GM18870 (cell line): Measurements from ENCODE around the gene SND1.

Experiments
- ATAC-seq: cut with Tn5 transposase; IDR thresholded peaks from one replicate; pipeline ENCODE4 v1.9.1; 2021; ENCODE audit warnings: moderate library complexity; ENCODE audit not compliant: unreplicated experiment

Gene SND1

DNA sequence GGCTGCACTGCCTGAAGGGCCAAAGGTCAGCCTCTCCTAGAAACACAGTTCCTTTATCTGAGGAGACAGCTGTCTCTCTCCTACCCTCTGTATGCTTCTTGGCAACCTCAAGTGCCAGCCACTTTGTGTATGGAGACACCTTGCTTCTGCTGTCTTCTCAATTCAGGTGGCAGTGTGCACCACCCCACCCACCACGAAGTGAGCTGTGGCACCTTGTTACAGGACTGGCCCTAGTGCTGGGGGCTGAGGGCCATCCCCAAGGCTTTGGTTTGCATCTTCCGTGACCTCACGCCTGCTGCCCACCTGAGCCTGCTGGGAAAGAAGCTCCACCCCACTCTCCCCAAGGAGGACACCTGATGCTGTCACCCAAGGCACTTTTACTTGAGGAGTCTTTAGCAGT lies 426.3 kb downstream of the SND1 start:
- no peak for ATAC-seq

DNA sequence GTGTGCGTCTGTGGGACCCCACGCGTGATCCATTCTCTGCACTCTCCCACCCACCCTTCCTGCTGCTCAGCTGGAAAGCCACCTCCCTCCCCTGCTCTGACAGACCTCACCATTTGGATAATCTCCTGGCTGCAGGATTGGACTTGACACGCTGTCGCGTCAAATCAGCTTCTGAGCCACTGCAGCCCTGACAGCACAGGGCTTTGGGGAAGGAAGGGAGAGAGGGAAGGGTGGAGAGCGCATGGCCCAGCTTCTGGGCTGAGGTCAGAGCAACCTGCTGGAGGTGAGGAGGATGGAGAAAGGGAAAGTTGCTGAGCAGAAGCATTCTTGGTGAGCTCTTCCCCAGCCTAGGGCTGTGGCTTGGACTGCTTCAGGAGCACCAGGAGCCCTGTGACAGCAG lies 428.2 kb downstream of the SND1 start:
- no peak for ATAC-seq

DNA sequence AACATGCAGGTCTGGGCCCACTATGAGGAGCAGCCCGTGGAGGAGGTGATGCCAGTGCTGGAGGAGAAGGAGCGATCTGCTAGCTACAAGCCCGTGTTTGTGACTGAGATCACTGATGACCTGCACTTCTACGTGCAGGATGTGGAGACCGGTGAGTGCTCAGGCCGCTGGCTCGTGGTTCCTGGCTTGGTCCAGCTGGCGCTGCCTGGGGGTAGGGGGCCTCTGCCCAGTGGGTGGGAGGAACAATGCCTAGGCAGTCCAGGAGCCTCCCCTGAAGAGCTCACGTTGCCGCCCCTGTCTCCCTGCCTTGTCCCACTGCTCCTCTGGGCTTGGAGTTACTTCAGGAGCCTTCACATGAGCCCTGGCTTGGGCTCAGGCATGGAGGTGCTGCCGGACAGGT lies 429.4 kb downstream of the SND1 start:
- ATAC-seq: no peak

DNA sequence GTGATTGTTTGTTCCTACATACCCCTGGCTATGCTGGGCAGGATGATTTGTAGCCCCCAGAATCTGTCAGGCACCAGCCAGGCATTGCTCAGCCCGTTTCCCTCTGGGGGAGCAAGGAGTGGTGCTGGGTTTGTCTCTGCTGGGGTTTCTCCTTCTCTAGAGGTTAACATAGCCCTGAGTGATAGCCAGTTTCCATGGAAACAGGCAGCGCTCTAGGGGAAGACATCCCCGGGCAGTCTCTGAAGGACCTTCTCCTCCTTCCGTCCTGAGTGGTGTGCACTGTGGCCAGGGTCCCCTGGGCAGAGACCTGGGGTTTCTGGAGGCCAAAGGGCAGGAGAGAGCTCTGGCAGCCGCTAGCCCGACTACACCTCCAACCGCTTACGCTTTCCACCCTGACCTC lies 429.8 kb downstream of the SND1 start:
- no peak for ATAC-seq

DNA sequence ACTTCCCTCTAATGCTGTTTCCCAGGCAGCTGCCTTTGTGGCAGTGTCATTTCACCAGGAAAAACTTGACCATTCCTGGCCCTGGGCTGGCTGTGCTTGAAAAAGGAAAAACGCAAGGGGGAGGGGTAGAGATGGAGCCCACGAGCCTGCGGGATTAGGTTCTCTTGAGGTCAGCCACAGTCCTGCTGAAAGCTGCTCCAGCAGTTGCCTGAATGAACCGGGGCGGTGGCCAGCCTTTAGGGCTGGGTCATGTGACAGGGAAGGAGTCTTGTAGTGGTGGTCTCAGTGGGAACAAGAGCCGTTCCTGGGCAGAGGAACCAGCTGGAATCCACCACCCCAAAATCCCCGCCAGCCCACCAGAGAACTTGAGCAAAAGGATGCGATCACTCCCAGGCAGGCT lies 430.4 kb downstream of the SND1 start:
- no peak for ATAC-seq

DNA sequence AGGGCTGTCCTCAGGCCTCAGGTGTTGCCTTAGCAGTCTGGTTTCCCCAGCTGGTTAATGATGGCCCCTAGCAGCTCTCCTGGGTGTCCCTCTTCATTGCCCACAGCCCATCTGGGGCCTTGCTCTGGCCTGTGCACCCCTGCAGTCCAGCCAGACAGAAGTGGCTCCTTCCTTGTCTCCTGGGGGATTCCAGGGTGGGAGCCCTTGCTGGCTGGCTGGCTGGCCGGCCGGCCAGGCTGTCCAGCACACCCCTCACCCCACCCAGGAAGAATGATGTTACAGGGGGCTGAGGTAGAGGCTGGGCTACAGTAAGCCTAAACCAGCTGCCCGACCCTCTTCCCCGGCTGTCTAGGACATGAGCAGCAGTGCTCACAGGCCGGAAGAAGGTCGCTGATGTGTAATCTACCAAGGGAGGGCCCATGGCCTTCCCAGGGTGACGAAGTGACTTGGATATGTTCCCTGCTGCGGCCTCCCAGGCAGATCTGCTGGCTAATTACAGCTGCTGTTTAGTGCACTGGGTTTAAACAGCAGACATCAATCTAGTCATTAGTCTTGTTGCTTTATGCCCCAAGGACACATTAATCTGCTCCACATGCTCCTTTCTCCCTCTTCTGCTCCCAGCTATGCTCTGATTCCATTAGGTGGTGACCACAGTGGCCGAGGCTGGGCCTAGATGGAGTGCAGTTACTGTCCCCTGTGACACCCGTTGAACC lies 433.1 kb downstream of the SND1 start:
- no peak for ATAC-seq

DNA sequence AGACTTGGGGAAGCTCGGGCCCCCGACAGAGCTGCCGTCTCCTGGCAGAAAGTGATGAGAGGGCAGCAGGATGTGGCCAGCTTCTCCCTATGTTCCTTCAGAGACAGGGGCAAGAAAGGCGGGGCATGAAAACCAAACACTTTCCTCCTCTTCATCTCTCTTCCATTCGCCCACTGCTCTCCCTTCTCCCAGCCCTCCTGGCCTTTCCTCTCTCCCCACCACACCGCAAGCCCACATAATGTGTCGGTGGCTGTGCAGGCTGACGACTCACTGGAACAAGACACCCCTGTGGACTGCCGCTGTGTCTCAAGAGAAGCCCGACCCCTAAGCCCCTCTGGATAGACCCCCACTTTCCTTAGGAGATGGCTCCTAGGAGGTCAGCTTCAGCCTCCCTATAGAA lies 438.5 kb downstream of the SND1 start:
- ATAC-seq: no peak

DNA sequence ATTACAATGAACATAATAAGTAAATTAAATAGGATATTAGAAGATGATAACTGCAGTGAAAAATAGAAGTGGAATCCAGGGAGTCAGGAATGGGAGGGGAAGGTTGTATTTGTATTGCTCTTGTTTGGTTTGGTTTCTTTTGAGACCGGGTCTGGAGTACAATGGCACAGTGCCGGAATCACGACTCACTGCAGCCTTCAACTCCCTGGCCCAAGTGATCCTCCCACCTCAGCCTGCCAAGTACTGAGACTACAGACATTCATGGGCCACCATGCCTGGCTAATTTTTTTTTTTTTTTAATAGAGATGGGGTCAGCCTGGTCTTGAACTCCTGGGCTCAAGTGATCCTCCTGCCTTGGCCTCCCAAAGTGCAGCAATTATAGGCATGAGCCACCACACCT lies 439.1 kb downstream of the SND1 start:
- ATAC-seq: no peak

DNA sequence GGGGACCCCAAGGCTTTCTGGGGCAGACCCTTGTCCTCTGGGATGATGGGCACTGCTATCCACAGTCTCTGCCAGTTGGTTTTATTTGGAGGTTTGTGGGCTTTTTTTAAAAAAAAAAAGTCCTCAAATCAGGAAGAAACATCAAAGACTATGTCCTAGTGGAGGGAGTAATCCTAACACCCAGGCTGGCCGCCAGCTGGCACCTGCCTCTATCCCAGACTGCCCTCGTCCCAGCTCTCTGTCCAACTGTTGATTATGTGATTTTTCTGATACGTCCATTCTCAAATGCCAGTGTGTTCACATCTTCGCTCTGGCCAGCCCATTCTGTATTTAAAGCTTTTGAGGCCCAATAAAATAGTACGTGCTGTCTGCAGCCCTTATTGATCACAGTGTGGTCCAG lies 440.2 kb downstream of the SND1 start:
- no peak for ATAC-seq

DNA sequence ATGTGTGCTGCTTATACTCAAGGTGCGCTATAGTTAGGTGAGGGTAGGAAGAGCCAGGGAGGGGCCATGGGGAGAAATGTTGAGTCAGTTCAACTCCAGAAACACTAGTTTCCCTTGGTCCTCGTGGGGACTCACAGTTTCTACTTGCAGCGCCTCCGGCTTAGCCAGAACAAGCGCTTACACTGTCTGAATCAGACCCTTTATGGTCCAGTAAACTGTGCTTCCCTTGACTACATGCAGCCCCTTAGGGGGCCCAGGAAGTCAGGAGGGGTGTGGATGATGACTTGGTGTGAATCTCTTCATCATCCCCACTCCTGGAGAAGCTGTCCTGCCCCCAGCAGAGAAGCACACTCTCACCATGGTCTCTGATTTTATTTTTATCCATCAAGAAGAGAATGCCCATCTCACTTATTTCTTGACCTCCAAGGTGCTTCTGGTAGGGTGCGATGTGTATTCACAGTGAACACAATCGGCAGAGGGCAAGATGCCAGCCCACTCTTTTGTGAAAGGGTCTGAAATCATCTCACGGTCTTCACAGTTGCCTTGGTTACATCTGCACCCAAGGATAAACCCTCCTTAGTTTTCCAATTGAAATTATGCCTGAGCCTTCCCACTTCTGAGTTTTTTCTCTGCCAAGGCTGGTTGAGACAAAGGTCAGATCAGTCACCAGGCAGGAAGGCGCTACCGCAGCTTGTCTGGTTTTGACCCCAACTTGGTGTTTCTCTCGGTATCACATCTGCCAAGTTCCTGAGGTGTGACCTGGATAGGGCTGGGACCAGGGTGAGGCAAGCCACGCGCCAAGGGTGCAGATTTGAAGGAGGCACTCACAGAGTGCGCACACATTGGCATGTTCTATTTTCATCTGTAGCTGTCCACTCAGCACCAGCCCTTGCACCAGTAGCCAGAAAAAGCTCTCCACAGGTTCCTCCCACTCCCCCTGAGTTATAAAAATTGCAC lies 441.9 kb downstream of the SND1 start:
- ATAC-seq: no peak

DNA sequence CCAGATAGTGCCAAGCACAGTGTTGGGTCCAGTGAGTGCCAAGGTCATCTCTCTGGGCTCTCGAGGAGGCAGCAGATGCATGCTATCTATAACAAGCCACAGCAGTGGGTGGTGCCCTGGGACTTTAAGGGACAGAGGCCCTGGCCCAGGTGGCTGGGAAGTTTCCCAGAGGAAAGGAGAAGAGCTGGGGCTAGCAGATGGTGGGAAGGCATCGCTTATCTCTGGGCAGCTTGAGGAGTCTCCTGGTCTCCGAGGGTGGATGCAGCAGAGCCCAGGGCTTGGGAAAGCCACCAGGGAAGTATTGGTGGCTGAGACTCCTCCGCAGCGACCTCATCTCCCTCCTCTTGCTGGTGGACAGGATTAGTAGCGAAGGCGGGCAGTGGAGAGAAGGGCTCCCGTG lies 442.7 kb downstream of the SND1 start:
- ATAC-seq: no peak

DNA sequence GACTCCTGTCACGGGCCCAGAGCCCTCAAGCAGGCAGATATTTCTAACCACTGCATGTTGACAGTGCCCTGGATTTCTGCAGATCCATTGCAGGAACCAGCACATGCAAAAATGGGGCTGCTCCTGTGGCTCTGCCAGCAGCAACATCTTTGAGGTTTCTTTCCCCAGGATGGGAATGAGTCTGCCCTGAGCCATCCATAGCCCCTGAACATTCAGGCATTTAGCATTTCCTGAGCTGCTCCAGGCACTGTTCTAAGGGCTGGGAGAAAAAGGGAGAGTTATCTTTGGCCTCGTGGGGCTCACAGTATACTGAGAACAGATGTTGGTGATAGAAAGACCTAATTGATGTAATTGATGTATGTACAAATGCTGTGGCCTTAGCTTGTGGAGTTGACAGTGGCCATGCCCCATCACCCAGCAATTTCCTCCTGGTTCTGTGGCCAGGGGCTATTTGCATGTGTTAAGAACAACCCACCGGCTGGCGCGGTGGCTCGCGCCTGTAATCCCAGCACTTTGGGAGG lies 445.3 kb downstream of the SND1 start:
- ATAC-seq: no peak

DNA sequence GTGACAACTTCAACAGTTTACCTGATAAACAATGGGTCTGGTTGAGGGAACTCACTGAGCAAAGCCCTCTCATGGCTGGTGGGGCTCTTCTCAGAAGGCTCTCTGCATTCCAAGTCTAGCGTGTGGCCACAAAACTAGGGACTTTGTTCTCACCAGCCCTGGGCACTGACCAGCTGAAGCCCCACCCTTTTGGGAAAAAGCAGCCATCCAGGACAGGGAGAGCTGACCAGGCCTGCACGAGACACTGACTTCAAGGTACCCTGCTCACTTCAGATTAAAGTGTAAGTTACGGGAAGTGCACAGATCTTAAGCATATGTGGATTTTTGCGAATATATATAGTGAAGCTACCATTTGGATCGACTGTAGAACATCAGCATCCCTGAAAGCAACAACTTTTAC lies 446.6 kb downstream of the SND1 start:
- no peak for ATAC-seq

DNA sequence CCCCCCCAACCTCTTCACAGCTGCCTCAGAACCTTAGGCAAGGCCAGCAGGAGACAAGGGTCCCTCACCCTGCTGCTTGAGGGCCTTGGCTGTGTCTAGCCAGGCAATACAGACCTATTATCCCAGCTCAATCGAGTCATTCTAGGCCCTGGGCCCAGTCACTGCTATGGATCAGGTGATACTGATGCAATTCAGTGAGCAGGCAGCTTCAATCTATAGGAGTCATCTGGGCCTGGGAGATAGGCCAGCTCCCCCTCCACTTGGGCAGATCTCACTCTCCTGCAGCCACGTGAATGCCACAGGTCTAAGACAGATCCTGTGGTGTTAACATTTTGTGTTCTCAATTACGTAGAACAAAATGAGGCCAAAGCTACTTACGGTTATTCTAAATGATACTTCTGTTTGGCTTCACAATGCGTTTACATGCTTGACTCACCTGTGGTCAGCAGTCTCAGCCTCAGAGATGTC lies 447.2 kb downstream of the SND1 start:
- ATAC-seq: no peak

DNA sequence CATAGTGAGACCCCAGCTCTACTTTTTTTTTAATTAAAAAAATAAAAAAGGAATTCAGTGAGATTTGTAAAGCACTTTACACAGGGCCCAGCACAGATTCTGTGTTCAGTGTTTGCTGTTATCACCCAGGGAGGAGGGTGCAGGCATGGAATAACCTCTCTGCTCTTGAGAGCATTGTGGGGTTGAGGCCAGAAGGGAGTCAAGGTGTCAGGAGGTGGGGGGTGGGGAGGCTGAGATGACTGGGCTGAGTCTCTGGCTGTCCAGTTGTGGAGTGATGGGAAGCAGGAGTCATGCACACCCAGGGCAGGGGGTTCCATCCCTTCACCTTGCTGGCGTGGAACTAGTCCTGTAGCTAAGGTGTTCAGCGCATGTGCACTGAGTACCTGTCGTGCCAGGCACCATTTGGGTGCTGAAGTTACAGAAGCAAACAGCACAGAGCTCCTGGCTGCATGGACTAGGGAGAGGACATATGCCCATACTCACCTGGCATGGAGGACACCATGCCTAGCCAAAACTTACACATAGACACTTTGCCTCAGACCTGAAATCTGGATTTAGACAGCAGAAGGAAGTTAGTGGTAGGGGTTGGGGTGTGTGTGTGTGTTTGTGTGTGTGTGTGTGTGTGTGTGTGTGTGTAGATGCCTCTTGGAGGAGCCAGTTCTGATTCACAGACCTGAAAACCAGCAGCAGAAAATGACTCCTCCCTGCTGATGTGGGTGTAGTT lies 448.4 kb downstream of the SND1 start:
- no peak for ATAC-seq

DNA sequence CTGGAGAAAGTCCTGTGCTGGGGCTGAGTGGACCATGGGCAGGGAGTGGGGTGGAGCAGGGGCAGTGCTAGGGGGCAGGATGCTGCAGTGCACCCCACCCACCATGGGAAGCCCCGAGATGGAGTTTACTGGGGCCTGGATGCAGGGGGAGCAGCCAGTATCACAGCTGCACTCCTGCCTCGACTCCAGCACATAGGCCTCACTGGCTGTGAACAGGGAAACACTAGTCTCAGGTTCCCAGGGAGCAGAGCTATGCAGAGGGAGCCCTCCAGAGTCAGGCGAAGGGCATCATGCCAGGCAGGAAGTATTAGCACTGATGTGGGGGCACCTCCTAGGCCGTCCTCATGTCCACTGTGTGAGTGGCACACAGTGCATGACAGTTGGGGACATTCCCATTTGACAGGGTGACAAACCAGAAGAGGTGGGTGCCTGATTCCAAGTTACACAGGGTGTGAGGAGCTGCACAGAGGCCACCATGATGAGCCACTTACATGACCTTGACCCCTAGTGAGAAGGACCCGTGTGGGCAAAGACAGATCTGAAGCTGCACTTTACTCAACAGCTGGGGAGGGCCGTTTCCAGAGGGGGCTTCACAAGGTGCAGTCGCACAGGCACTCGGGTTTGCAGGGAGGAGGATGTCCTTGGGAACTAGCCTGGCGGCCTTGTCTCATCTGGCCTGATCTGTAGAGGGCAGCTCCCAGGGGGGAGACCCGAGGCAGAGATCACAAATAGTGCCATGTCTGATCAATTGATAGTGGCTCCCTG lies 449.1 kb downstream of the SND1 start:
- ATAC-seq: no peak

DNA sequence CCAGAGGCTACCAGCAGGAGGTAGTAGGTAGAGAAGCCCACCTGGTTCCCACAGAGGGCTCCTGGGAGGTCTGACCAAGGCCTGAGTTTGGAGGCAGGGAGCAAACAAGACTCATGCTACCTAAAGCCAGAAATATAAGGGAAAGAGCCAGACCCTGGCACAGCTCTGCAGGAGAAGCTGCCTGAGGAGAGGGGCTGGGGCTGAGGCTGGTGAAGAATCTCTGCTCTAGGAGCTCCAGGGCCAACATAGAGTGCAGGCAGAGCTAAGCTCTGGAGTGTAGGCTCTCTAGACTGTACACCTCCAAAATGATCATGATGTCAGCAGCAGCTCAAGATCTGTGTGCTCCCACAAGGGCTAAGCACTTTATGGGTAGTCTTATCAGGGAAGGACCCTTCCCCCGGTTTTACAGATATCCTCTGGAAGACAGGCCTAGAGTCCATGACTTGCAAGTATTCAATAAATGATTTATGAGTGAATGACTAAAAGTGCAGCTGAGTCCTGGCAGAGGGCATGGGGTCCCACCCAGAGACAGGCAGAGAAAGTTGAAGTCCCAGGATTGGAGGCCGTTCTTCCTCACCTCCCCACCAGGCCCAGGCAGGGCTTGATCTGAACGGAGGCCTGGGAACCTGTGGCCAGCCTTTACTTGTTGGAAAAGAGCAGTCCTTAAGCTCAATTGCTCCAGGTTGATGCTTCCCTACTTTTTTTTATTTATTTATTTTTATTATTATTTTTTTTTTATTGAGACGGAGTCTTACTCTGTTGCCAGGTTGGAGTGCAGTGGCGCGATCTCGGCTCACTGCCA lies 450.7 kb downstream of the SND1 start:
- ATAC-seq: no peak

DNA sequence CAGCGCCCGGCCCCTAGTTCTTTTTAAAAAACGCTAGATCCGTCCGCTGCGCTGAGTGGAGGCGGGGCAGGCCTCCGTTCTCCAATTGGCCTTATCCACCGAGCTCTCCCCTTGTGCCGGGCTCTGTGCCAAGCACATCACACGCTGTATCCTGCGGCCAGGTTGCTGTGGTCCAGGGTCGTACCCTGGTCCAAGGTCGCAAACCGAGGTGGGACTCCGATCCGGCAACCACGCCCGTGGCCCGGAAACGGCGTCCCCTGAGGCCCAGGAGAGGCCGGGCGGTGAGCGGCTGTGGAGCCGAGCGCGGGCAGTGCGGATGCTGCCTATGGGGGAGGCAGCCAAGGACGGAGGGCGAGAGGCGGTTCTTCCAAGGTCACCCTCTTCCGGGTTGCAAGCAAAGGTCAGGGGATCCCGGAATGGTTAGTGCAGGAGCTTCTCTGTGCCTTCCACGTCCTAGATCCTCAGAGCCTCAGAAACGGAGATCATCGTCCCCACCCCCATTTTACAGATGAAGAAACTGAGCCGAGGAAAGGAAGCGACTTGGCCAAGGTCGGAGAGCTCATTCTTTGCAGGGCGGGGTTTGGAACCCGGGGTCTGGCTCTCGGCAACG lies 451.6 kb downstream of the SND1 start:
- ATAC-seq: no peak

DNA sequence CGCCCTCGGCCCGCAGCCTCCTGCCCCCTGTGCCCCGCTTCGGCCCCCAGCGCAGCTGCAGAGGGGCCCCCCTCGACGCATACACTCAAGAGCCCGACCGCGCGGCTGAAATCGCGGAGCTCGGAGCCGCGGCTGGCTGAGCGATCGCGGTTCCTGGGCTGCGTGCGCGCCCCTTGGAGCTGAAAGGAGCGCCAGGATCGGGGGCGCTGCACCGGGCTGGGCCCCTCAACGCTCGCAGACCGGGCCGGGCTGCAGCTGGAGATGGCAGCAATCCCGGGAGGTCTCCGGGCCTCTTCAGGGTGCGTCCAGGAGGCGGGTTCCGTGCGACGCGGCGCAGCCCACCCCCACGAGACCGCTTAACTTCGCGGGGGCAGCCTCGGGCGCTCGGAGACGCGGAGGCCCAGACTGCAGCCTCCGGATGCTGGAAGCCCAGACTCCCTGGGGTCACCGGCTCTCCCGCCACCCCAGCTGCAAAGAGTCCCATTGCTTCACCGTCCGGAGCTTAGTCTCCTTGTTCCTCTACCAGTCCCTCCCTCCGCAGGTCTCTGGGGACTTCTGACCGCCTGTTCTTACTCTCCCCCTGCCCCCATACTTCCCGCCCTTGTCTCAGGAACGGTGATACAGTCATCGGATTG lies 452.2 kb downstream of the SND1 start:
- ATAC-seq: no peak
